CD4-positive, CD25-positive, alpha-beta regulatory T cell (primary cell): ENCODE measurements around the gene RDH12. TPM values are rescaled to one million over a fixed set of nuclear protein-coding genes. Genes with fewer than 3 reads are reported as not detected.
A peak's percentile ranks its signal among the peaks of the same experiment; 100 is the strongest.
"Not testable (repeated sequence)": the region's sequence is repeated elsewhere in the genome, so short reads cannot be mapped to it uniquely, and the experiment has no call there.

Source experiments
- ATAC-seq, 2 donors: fragments of 150-1000 bp; cut with Tn5 transposase; one replicate each; pipeline ENCODE4 v1.10.0; 2021; ENCODE audit warnings: low read depth in 2 of 2, moderate number of reproducible peaks in 2 of 2, moderate library complexity in 1 of 2
- DNase-seq, 3 donors: peaks; one replicate each; pipeline versions ENCODE4 v3.0.0 to v3.0.0-alpha.2; 2012 to 2022; ENCODE audit warnings: mixed read lengths in 1 of 3
- H3K27ac ChIP-seq: one replicate; pipeline ENCODE4 v1.7.0; 2013; ENCODE audit warnings: mild to moderate bottlenecking, low read length; ENCODE audit not compliant: insufficient read depth, poor library complexity, severe bottlenecking
- H3K27me3 ChIP-seq: one replicate; pipeline ENCODE4 v1.7.0; 2013; ENCODE audit warnings: low read length; ENCODE audit not compliant: control insufficient read depth, insufficient read depth
- H3K36me3 ChIP-seq: one replicate; pipeline ENCODE4 v1.7.0; 2013; ENCODE audit warnings: mild to moderate bottlenecking, low read length, moderate library complexity; ENCODE audit not compliant: control insufficient read depth, insufficient read depth
- H3K4me1 ChIP-seq: 2 replicates; pipeline ENCODE4 v1.7.0; 2013; ENCODE audit warnings: mild to moderate bottlenecking, low read length; ENCODE audit not compliant: insufficient read depth, control insufficient read depth, poor library complexity, severe bottlenecking
- H3K4me3 ChIP-seq: one replicate; pipeline ENCODE4 v1.7.0; 2013; ENCODE audit warnings: low read depth, mild to moderate bottlenecking, low read length, moderate library complexity
- H3K9me3 ChIP-seq, 2 experiments: 1 replicate in 1 of 2; 2 replicates in 1 of 2; pipeline ENCODE4 v1.7.0; 2013; ENCODE audit warnings: low read length in 2 of 2, mild to moderate bottlenecking in 1 of 2, moderate library complexity in 1 of 2; ENCODE audit not compliant: control insufficient read depth in 2 of 2
- H3K27ac Mint-ChIP-seq, 3 donors: one replicate each; pipeline ENCODE4 v1.8.0; 2020 to 2022; ENCODE audit warnings: mild to moderate bottlenecking in 3 of 3, mixed read lengths in 3 of 3, moderate library complexity in 2 of 3
- H3K27me3 Mint-ChIP-seq: one replicate; pipeline ENCODE4 v1.8.0; 2022; ENCODE audit warnings: mild to moderate bottlenecking, mixed read lengths
- H3K36me3 Mint-ChIP-seq: one replicate; pipeline ENCODE4 v1.8.0; 2020; ENCODE audit warnings: mixed read lengths
- H3K4me1 Mint-ChIP-seq, 4 donors: one replicate each; pipeline ENCODE4 v1.8.0; 2020 to 2022; ENCODE audit warnings: mixed read lengths in 4 of 4, mild to moderate bottlenecking in 1 of 4
- H3K4me3 Mint-ChIP-seq, 4 donors: one replicate each; pipeline ENCODE4 v1.8.0; 2020 to 2022; ENCODE audit warnings: mild to moderate bottlenecking in 4 of 4, mixed read lengths in 4 of 4, moderate library complexity in 3 of 4
- H3K9me3 Mint-ChIP-seq, 7 donors: one replicate each; pipeline ENCODE4 v1.8.0; 2020 to 2022; ENCODE audit warnings: mixed read lengths in 7 of 7, mild to moderate bottlenecking in 3 of 7, moderate library complexity in 2 of 7
- polyA plus RNA-seq, 4 donors: library from polyadenylated mRNA; unstranded; fragments of 300-500 nt; fragmentation: Illumina TruSeq; gene quantifications; one replicate each; pipeline ENCODE4 v1.2.3, GENCODE V29; 2021
- total RNA-seq: library from RNA; stranded (reverse); gene quantifications from one replicate; pipeline ENCODE4 v1.2.3, GENCODE V29; 2022

RDH12 gene
- total RNA-seq: not detected
- polyA plus RNA-seq: not detected

DNA sequence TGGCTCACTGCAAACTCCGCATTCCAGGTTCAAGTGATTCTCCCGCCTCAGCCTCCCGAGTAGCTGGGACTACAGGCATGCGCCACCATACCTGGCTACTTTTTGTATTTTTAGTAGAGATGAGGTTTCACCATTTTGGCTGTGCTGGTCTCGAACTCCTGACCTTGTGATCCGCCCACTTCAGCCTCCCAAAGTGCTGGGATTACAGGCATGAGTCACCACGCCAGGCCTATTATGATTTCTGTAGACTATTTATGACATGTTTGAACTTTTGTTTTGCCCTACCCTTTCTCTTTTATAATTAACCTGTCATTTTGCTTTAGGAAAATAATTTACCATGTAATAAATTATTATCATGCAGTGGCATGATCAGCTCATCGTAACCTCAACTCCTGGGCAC, at the start of gene RDH12:
TSS of gene RDH12 (plus strand) at position 395 of the 400 bp plus-strand sequence. CDS start 20,757 bp downstream, outside the sequence.
- not testable (repeated sequence) for H3K4me1 Mint-ChIP-seq, DNase-seq, H3K27me3 ChIP-seq, H3K4me1 ChIP-seq, H3K36me3 Mint-ChIP-seq, H3K9me3 Mint-ChIP-seq, H3K27ac ChIP-seq, ATAC-seq, H3K4me3 Mint-ChIP-seq, H3K27ac Mint-ChIP-seq, H3K9me3 ChIP-seq, H3K36me3 ChIP-seq, H3K4me3 ChIP-seq
- H3K27me3 Mint-ChIP-seq: peaks cover 14% of the 10 kb centered on the region

GRCh38 chr14:67652189-67652588, 49.5 kb upstream of the RDH12 start:
- H3K4me1 Mint-ChIP-seq: no peaks in the 10 kb centered on the region
- ATAC-seq: no peak
- peaks cover 35% of the 10 kb centered on the region for H3K36me3 Mint-ChIP-seq
- no peaks in the 10 kb centered on the region for H3K27me3 Mint-ChIP-seq
- H3K9me3 Mint-ChIP-seq: no peaks in the 10 kb centered on the region
- Histone ChIP-seq H3K27me3 (no peaks in the 10 kb centered on the region), H3K4me3 (no peak overlapping the region), H3K4me1 (no peaks in the 10 kb centered on the region), H3K36me3 (peaks cover 87% of the 10 kb centered on the region), H3K27ac (no peak overlapping the region), H3K9me3 (no peaks in the 10 kb centered on the region)
- DNase-seq: no peak
- H3K27ac Mint-ChIP-seq: peak overlapping the region in 1 of 3 donors; percentile 6
- no peak overlapping the region for H3K4me3 Mint-ChIP-seq

GRCh38 chr14:67653651-67654280, 47.9 kb upstream of the RDH12 start:
- no peak overlapping the region for H3K4me3 ChIP-seq
- Mint-ChIP-seq H3K36me3 (peaks cover 36% of the 10 kb centered on the region), H3K4me1 (peaks cover 0 to 4% (median 0%) of the 10 kb centered on the region in 4 donors), H3K9me3 (no peaks in the 10 kb centered on the region), H3K27ac (no peak overlapping the region), H3K4me3 (no peak overlapping the region), H3K27me3 (no peaks in the 10 kb centered on the region)
- H3K27me3 ChIP-seq: no peaks in the 10 kb centered on the region
- no peak overlapping the region for H3K27ac ChIP-seq
- no peak for DNase-seq
- ATAC-seq: no peak
- no peaks in the 10 kb centered on the region for H3K9me3 ChIP-seq
- peaks cover 90% of the 10 kb centered on the region for H3K36me3 ChIP-seq
- H3K4me1 ChIP-seq: no peaks in the 10 kb centered on the region

DNA sequence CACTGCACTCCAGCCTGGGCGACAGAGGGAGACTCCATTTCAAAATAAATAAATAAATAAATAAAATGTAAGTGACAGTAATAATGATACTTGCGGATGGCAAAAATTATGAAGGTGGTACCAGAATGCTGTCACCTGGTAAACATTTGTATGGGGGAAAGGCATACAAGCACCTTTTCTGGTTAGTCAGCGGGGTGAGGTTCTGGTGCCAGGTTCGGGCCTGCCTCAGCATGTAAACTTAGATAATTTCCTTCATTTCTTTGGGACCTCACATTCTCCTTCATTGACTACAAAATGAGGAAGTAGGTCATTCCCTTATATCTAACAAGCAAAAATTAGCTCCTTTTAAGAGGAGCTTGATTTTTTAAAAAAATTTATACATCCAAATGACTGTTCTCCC, 38.1 kb upstream of the RDH12 start:
- H3K36me3 Mint-ChIP-seq: peaks cover 5% of the 10 kb centered on the region
- Histone ChIP-seq H3K4me3 (no peak overlapping the region), H3K27ac (no peak overlapping the region), H3K27me3 (no peaks in the 10 kb centered on the region), H3K9me3 (no peaks in the 10 kb centered on the region), H3K36me3 (peaks cover 15% of the 10 kb centered on the region), H3K4me1 (peaks cover 18% of the 10 kb centered on the region)
- no peak for DNase-seq
- no peak for ATAC-seq
- no peaks in the 10 kb centered on the region for H3K27me3 Mint-ChIP-seq
- H3K4me3 Mint-ChIP-seq: no peak overlapping the region
- H3K4me1 Mint-ChIP-seq: peaks cover 24 to 47% (median 39%) of the 10 kb centered on the region in 4 donors
- H3K9me3 Mint-ChIP-seq: no peaks in the 10 kb centered on the region
- H3K27ac Mint-ChIP-seq: peak overlapping the region in 2 of 3 donors; percentile 4 to 28

DNA sequence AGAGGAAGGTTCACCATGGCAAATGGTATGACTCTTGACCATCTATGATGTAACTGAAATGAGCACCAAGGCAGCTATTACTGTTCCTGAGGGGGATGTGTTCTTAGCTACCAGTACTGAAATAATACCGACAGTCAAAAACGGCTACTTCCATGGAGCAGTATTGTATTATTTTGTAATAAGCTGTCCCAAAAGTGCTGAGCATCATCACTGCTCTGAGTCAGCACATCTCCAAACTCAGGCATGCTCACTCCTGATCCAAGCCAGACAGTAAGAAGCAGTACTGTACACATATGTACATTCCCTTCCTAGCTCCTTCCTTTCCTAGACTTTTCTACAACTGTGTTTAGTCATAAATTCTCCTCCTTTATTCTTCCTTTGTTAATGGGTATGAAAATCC, 35.8 kb upstream of the RDH12 start:
- no peak for DNase-seq
- H3K27ac ChIP-seq: no peak overlapping the region
- H3K27ac Mint-ChIP-seq: peak overlapping the region in 2 of 3 donors; percentile 11 to 43
- H3K4me3 Mint-ChIP-seq: peak overlapping the region in 1 of 4 donors; percentile 1
- H3K36me3 Mint-ChIP-seq: peaks cover 8% of the 10 kb centered on the region
- H3K4me1 ChIP-seq: peaks cover 21% of the 10 kb centered on the region
- no peaks in the 10 kb centered on the region for H3K9me3 Mint-ChIP-seq
- no peak overlapping the region for H3K4me3 ChIP-seq
- H3K27me3 Mint-ChIP-seq: no peaks in the 10 kb centered on the region
- no peak for ATAC-seq
- H3K27me3 ChIP-seq: no peaks in the 10 kb centered on the region
- H3K9me3 ChIP-seq: no peaks in the 10 kb centered on the region
- H3K4me1 Mint-ChIP-seq: peaks cover 32 to 69% (median 54%) of the 10 kb centered on the region in 4 donors
- peaks cover 2% of the 10 kb centered on the region for H3K36me3 ChIP-seq

GRCh38 chr14:67666750-67667449, 34.8 kb upstream of the RDH12 start:
- Histone ChIP-seq H3K27me3 (no peaks in the 10 kb centered on the region), H3K36me3 (no peaks in the 10 kb centered on the region), H3K4me1 (peaks cover 24% of the 10 kb centered on the region), H3K4me3 (no peak overlapping the region), H3K27ac (no peak overlapping the region), H3K9me3 (no peaks in the 10 kb centered on the region)
- Mint-ChIP-seq H3K9me3 (no peaks in the 10 kb centered on the region), H3K27me3 (no peaks in the 10 kb centered on the region), H3K36me3 (peaks cover 8% of the 10 kb centered on the region), H3K4me1 (peaks cover 32 to 78% (median 60%) of the 10 kb centered on the region in 4 donors), H3K4me3 (peak overlapping the region in 3 of 4 donors; percentile 39 to 64 (median 62)), H3K27ac (peak overlapping the region in 2 of 3 donors; percentile 62 to 67)
- ATAC-seq (peak; percentile 77 to 78), DNase-seq (peak; percentile 20 to 78 (median 60))

GRCh38 chr14:67668559-67668958, 33.1 kb upstream of the RDH12 start:
- ATAC-seq: peak in 1 of 2 donors; percentile 5
- peak overlapping the region in 1 of 4 donors; percentile 73 for H3K4me3 Mint-ChIP-seq

More at GRCh38 chr14:67668559-67668958, 33.1 kb upstream of the RDH12 start:
- Mint-ChIP-seq H3K27ac (peak overlapping the region in 2 of 3 donors; percentile 36 to 52), H3K27me3 (no peaks in the 10 kb centered on the region), H3K9me3 (no peaks in the 10 kb centered on the region), H3K36me3 (peaks cover 4% of the 10 kb centered on the region), H3K4me1 (peaks cover 37 to 83% (median 66%) of the 10 kb centered on the region in 4 donors)
- no peaks in the 10 kb centered on the region for H3K27me3 ChIP-seq
- H3K9me3 ChIP-seq: no peaks in the 10 kb centered on the region
- H3K4me3 ChIP-seq: no peak overlapping the region
- H3K27ac ChIP-seq: no peak overlapping the region
- no peak for DNase-seq
- no peaks in the 10 kb centered on the region for H3K36me3 ChIP-seq
- H3K4me1 ChIP-seq: peaks cover 34% of the 10 kb centered on the region
